ENCODE results near the gene RPL22L1. TPM values are rescaled to one million over a fixed set of nuclear protein-coding genes. Genes with fewer than 3 reads are reported as not detected.

RPL22L1 gene
- total and polyA plus RNA-seq, 2 of the 4 experiments (the other 2 are of a cell fraction), result 37.1 to 92.0 TPM

DNA sequence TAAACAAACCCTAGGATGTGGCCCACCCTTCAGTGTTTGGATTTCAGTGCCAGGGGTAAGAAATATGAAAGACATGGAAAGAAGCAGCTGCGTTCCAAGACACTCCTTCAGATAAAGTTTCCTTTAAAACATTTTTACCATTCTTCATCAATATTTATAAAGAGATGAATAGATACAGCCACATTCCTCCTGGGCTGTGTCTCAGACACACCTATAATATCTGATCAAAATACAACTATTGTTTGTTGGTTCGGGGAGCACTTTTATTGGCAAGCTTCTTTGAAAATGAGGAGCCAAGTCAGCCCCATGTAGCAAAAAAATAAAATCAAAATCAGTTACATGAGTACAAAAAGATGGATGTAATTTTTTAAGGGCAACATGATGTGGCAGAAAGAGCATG is 53.2 kb downstream of the RPL22L1 start:
- POLR2A ChIA-PET (ENCODE audit: unreplicated experiment), result no interaction called here
- in situ Hi-C loops (cut with MboI; ENCODE audit: low sequenced_read_pairs), result no loop called here

More for the DNA sequence above, 53.2 kb downstream of the RPL22L1 start:
- no peak for ATAC-seq (ENCODE audit: low read depth)
- Histone ChIP-seq H4K8ac (ENCODE audit: low read depth in 2 of 2, low read length in 2 of 2) (no peak overlapping the region), H3K4ac (ENCODE audit: low read depth, low read length) (no peak overlapping the region), H2AFZ (replicated peaks; ENCODE audit: low read length, poor library complexity) (no peak overlapping the region), H2BK120ac (ENCODE audit: low read depth, low read length) (no peak overlapping the region), H3K27ac (ENCODE audit: insufficient read depth, low read length) (no peak overlapping the region), H2BK15ac (ENCODE audit: low read depth, low read length) (no peak overlapping the region), H3K36me3 (ENCODE audit: control insufficient read depth, insufficient read depth, low read length) (no peaks in the 10 kb centered on the region), H3K9me3 (ENCODE audit: control insufficient read depth, insufficient read depth, low read length) (no peaks in the 10 kb centered on the region), H2AK9ac (replicated peaks; ENCODE audit: low read depth, low read length, poor library complexity) (no peak overlapping the region), H4K20me1 (ENCODE audit: insufficient read depth, low read length) (no peaks in the 10 kb centered on the region), H4K91ac (ENCODE audit: insufficient read depth, low read depth, low read length) (no peak overlapping the region), H4K5ac (ENCODE audit: low read depth, low read length) (no peak overlapping the region), H3K4me3 (ENCODE audit: insufficient read depth, low read depth, low read length) (no peak overlapping the region), H2AK5ac (ENCODE audit: low read depth, low read length) (no peak overlapping the region), H3K79me1 (ENCODE audit: low read depth in 1 of 2, low read length in 2 of 2) (no peaks in the 10 kb centered on the region), H3K4me2 (ENCODE audit: low read depth, low read length) (no peak overlapping the region), H2BK5ac (ENCODE audit: low read depth, low read length, poor library complexity, severe bottlenecking) (no peak overlapping the region), H3K23ac (ENCODE audit: low read depth, low read length) (no peak overlapping the region), H3K4me1 (ENCODE audit: control insufficient read depth, insufficient read depth, low read length) (peaks cover 2% of the 10 kb centered on the region), H3K9ac (ENCODE audit: low read depth, low read length) (no peak overlapping the region), H2BK20ac (ENCODE audit: low read depth, low read length) (no peak overlapping the region), H3K14ac (replicated peaks; ENCODE audit: low read depth, low read length) (no peak overlapping the region), H3K27me3 (ENCODE audit: control insufficient read depth, insufficient read depth, low read length) (no peaks in the 10 kb centered on the region), H3K56ac (ENCODE audit: extremely low read depth, insufficient read depth, low read length) (no peak overlapping the region), H3K9me1 (ENCODE audit: insufficient read depth, low read length) (no peaks in the 10 kb centered on the region), H3K18ac (ENCODE audit: low read depth, low read length) (no peak overlapping the region)
- no peak for DNase-seq
- intact Hi-C loops (cut with micrococcal nuclease), result no loop called here
- no CpG with 5 or more reads among the region's 2 CpGs for WGBS, 2 experiments (ENCODE audit: extremely low coverage in 2 of 2, insufficient read length in 1 of 2)
- TF ChIP-seq FOS (IDR thresholded peaks at IDR 0.05; ENCODE audit: low read depth, low read length) (no peak), RFX5 (IDR thresholded peaks at IDR 0.05; ENCODE audit: low read depth, low read length) (no peak), MAFK (IDR thresholded peaks at IDR 0.05; ENCODE audit: low read depth, low read length) (no peak)
- TF ChIP-seq, protein P1, sequence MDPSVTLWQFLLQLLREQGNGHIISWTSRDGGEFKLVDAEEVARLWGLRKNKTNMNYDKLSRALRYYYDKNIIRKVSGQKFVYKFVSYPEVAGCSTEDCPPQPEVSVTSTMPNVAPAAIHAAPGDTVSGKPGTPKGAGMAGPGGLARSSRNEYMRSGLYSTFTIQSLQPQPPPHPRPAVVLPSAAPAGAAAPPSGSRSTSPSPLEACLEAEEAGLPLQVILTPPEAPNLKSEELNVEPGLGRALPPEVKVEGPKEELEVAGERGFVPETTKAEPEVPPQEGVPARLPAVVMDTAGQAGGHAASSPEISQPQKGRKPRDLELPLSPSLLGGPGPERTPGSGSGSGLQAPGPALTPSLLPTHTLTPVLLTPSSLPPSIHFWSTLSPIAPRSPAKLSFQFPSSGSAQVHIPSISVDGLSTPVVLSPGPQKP (IDR thresholded peaks at IDR 0.05; ENCODE audit: borderline replicate concordance, low read depth, low read length), result no peak
- TF ChIP-seq, protein P2, sequence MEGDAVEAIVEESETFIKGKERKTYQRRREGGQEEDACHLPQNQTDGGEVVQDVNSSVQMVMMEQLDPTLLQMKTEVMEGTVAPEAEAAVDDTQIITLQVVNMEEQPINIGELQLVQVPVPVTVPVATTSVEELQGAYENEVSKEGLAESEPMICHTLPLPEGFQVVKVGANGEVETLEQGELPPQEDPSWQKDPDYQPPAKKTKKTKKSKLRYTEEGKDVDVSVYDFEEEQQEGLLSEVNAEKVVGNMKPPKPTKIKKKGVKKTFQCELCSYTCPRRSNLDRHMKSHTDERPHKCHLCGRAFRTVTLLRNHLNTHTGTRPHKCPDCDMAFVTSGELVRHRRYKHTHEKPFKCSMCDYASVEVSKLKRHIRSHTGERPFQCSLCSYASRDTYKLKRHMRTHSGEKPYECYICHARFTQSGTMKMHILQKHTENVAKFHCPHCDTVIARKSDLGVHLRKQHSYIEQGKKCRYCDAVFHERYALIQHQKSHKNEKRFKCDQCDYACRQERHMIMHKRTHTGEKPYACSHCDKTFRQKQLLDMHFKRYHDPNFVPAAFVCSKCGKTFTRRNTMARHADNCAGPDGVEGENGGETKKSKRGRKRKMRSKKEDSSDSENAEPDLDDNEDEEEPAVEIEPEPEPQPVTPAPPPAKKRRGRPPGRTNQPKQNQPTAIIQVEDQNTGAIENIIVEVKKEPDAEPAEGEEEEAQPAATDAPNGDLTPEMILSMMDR (conservative IDR thresholded peaks at IDR 0.05; ENCODE audit: low read depth, low read length), result no peak
- BruUV-seq (replicated peaks), result no TSS peak
- CTCF ChIA-PET, result interaction anchor here (0.6 kb wide), 1 partner anchor 201 kb away, joined by 3 read pairs; no protein-coding TSS in a partner anchor
- dilution Hi-C loops (cut with HindIII; ENCODE audit: low sequenced_read_pairs, unreplicated experiment), result no loop called here
